GM23338 (cell line): ENCODE measurements around the gene TIMM50.

Source experiments
- CTCF ChIP-seq, 2 experiments: fragments of 200-600 bp in 1 of 2; sonication (generic) in 1 of 2; conservative IDR thresholded peaks; 2 replicates each; pipeline versions ENCODE4 v1.5.1 to v1.6.1; 2016 to 2017; ENCODE audit warnings: antibody characterized with exemption in 2 of 2, low read depth in 2 of 2, mild to moderate bottlenecking in 2 of 2, moderate library complexity in 1 of 2
- EZH2 ChIP-seq: fragments of 200-600 bp; sonication (generic); IDR thresholded peaks from one replicate; pipeline ENCODE4 v1.8.0; 2017; ENCODE audit warnings: antibody characterized with exemption, mild to moderate bottlenecking, low read depth; ENCODE audit not compliant: unreplicated experiment

GRCh38 chr19:39540333-39540673, 59.7 kb downstream of the TIMM50 start:
- no peak for TF ChIP-seq EZH2
- no peak for TF ChIP-seq CTCF (conservative IDR thresholded peaks at IDR 0.05; ENCODE audit: low read depth in 2 of 2)
